Measurements from ENCODE around the gene CDH12. TPM values are rescaled to one million over a fixed set of nuclear protein-coding genes. Genes with fewer than 3 reads are reported as not detected.

Gene CDH12
- total RNA-seq, 1 donor from 2014 or later: not detected

DNA sequence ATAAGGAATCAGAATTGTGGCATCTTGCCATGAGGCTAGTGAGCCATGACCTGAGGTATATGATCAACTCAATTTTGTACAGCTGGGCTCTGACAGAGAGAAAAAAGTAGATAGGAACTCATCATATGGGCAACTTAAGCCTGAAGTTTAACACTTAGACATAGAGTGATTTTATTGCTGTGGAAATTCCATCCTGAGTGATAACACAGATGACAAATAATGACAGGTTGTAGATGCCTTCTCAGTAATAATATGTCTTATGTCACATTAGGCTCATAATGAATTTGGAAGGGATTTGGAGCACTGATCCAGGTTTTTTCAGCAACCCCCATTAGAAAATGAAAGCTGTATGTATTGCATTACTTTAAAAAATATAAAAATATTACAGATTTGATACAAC lies 744.6 kb downstream of the CDH12 start:
- Histone ChIP-seq H3K4me3 (no peak overlapping the region), H3K36me3 (no peaks in the 10 kb centered on the region), H3K4me1 (no peaks in the 10 kb centered on the region), H3K27ac (no peak overlapping the region), H3K27me3 (no peaks in the 10 kb centered on the region), H3K9me3 (no peaks in the 10 kb centered on the region)
- DNase-seq (ENCODE audit: extremely low spot score in 2 of 2): no peak
- TF ChIP-seq, protein P1, sequence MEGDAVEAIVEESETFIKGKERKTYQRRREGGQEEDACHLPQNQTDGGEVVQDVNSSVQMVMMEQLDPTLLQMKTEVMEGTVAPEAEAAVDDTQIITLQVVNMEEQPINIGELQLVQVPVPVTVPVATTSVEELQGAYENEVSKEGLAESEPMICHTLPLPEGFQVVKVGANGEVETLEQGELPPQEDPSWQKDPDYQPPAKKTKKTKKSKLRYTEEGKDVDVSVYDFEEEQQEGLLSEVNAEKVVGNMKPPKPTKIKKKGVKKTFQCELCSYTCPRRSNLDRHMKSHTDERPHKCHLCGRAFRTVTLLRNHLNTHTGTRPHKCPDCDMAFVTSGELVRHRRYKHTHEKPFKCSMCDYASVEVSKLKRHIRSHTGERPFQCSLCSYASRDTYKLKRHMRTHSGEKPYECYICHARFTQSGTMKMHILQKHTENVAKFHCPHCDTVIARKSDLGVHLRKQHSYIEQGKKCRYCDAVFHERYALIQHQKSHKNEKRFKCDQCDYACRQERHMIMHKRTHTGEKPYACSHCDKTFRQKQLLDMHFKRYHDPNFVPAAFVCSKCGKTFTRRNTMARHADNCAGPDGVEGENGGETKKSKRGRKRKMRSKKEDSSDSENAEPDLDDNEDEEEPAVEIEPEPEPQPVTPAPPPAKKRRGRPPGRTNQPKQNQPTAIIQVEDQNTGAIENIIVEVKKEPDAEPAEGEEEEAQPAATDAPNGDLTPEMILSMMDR (IDR thresholded peaks at IDR 0.05): no peak
- TF ChIP-seq POLR2AphosphoS5 (IDR thresholded peaks at IDR 0.05; ENCODE audit: insufficient read depth in 1 of 2, low read depth in 1 of 2) (no peak), POLR2A (IDR thresholded peaks at IDR 0.05) (no peak)
- intact Hi-C loops (cut with DNase I): no loop called here

DNA sequence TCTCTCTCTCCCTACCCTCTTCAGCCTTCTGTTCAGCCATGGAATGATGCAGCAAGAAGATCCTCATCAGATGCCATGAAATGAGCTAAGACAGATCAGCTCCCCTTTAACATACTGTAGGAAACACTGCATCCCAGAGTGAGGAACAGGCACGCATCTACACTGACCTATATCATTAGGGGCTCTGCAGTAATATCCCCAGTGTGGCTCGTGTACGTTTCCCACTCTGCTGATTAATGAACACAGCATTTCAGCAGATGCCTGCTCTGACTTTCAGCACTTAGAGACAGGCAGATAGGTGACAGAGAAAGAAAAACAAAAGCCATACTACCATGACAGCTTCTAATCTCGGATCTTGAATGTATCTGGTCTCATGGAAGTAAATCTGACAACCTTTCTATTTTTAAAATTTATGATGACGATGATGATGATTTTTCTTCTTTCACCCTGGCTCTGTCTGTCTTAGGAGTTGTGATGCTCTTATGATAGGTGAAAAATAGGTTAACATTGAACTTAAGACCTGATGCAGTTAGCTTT lies 750.3 kb downstream of the CDH12 start:
- no peak for DNase-seq (ENCODE audit: extremely low spot score in 2 of 2)
- no peak overlapping the region for H3K27ac ChIP-seq
- no peak overlapping the region for H3K4me3 ChIP-seq
- no peaks in the 10 kb centered on the region for H3K9me3 ChIP-seq
- H3K36me3 ChIP-seq: no peaks in the 10 kb centered on the region
- H3K27me3 ChIP-seq: no peaks in the 10 kb centered on the region
- no peak for TF ChIP-seq POLR2AphosphoS5 (IDR thresholded peaks at IDR 0.05; ENCODE audit: insufficient read depth in 1 of 2, low read depth in 1 of 2)
- TF ChIP-seq POLR2A (IDR thresholded peaks at IDR 0.05): no peak
- TF ChIP-seq, protein P1 (IDR thresholded peaks at IDR 0.05): no peak
- H3K4me1 ChIP-seq: no peaks in the 10 kb centered on the region
- intact Hi-C loops (cut with DNase I): no loop called here

DNA sequence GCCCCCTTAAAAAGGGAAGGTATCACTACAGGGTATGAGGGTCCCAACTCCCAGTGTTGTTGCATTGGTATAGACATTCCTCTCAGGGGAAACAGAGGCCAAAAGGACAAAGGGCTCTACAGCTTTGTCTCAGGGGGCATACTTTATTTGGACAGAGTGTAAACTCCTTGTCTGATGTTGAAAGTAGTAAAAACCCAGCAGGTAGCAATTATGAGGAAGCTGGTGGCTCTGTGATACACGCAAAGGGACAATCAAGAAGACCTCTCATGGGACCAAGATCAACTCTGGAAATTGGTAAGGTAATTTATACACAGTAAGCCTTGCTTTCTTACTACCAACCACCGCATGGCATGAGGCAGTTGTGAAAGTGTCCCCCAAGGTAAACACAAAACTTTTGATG lies 764.6 kb downstream of the CDH12 start:
- DNase-seq (ENCODE audit: extremely low spot score in 2 of 2): no peak
- no peaks in the 10 kb centered on the region for H3K27me3 ChIP-seq
- intact Hi-C loops (cut with DNase I): no loop called here
- TF ChIP-seq, protein P1 (IDR thresholded peaks at IDR 0.05): no peak
- TF ChIP-seq POLR2A (IDR thresholded peaks at IDR 0.05) (no peak), POLR2AphosphoS5 (IDR thresholded peaks at IDR 0.05; ENCODE audit: insufficient read depth in 1 of 2, low read depth in 1 of 2) (no peak)
- no peaks in the 10 kb centered on the region for H3K36me3 ChIP-seq
- no peaks in the 10 kb centered on the region for H3K4me1 ChIP-seq
- H3K27ac ChIP-seq: no peak overlapping the region
- no peaks in the 10 kb centered on the region for H3K9me3 ChIP-seq
- H3K4me3 ChIP-seq: no peak overlapping the region

DNA sequence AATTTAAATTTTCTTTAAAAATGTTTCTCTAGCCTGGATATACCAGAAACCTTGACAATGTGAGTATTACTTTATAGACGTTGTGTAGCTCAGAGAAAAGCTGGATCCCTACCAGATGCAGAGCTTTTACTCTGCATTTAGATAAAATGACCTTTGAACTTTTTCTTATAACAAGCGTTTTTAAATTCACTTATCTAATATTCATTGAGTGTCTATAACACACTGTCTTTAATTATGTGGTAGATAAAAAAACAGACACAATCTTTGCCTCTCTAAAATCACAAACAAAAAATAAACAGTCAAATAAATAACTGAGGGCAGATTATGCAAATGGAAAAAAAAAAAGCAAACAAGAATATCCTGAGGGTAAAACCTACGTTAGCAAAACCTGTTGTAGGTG lies 773.6 kb downstream of the CDH12 start:
- Histone ChIP-seq H3K4me3 (no peak overlapping the region), H3K4me1 (no peaks in the 10 kb centered on the region), H3K36me3 (no peaks in the 10 kb centered on the region), H3K9me3 (no peaks in the 10 kb centered on the region), H3K27ac (no peak overlapping the region), H3K27me3 (no peaks in the 10 kb centered on the region)
- intact Hi-C loops (cut with DNase I): no loop called here
- TF ChIP-seq POLR2AphosphoS5 (IDR thresholded peaks at IDR 0.05; ENCODE audit: insufficient read depth in 1 of 2, low read depth in 1 of 2) (no peak), POLR2A (IDR thresholded peaks at IDR 0.05) (no peak)
- TF ChIP-seq, protein P1 (IDR thresholded peaks at IDR 0.05): no peak
- DNase-seq (ENCODE audit: extremely low spot score in 2 of 2): no peak

DNA sequence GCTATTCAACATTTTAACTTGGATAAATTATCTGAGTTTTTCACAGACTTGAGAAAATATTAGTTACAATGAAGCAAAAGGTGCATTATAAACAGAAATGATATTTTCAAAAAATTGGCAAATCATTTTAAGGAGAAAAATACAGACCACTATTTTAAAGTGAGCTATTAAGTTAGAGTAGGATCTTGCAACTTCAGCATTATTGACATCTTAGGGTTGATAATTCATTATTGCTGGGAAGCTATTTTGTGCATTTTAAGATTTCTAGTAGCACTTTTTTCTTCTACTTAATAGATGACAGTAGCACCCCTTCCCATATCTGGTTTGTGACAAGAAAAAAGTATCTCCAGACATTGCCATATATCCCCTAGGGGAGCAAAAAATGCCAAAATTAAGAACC lies 774.1 kb downstream of the CDH12 start:
- H3K4me1 ChIP-seq: no peaks in the 10 kb centered on the region
- no peak for DNase-seq (ENCODE audit: extremely low spot score in 2 of 2)
- no peaks in the 10 kb centered on the region for H3K36me3 ChIP-seq
- H3K4me3 ChIP-seq: no peak overlapping the region
- TF ChIP-seq POLR2AphosphoS5 (IDR thresholded peaks at IDR 0.05; ENCODE audit: insufficient read depth in 1 of 2, low read depth in 1 of 2): no peak
- TF ChIP-seq, protein P1 (IDR thresholded peaks at IDR 0.05): no peak
- no peak for TF ChIP-seq POLR2A (IDR thresholded peaks at IDR 0.05)
- H3K9me3 ChIP-seq: no peaks in the 10 kb centered on the region
- intact Hi-C loops (cut with DNase I): no loop called here
- no peaks in the 10 kb centered on the region for H3K27me3 ChIP-seq
- no peak overlapping the region for H3K27ac ChIP-seq

Data from vagina (tissue), 2 donors.